GM15510 (cell line): Measurements from ENCODE around the gene IQCE.

ENCODE experiments used
- POLR2A ChIP-seq: IDR thresholded peaks from 3 replicates; pipeline ENCODE4 v1.6.1; 2011; ENCODE audit warnings: borderline replicate concordance; ENCODE audit not compliant: insufficient read length; ENCODE audit errors: extremely low read depth

IQCE gene

DNA sequence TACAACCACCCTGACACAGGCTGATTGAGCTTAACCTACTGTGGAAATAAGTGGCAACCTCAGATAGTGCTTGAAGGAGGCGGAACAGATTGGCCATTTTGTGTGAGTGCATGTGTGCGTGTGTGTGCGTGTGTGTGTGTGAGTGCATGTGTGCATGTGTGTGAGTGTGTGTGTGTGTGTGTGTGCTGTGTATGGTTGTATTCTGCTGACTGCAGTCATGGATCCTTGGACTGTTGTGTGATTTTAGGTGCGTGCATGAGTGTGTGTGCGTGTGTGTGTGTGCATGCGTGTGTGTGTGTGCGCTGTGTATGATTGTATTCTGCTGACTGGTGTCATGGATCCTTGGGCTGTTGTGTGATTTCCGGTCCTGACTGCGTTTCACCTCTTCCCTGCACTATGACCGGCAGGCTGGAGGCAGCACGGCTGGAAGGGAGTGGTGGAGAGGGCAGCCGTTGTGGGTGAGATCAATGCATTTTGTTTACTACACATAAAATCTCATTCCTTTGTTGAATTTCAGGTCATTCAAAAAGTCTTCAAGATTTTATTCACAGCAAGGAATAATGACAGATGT, 6.3 kb downstream of the IQCE start:
- TF ChIP-seq POLR2A, result no peak

DNA sequence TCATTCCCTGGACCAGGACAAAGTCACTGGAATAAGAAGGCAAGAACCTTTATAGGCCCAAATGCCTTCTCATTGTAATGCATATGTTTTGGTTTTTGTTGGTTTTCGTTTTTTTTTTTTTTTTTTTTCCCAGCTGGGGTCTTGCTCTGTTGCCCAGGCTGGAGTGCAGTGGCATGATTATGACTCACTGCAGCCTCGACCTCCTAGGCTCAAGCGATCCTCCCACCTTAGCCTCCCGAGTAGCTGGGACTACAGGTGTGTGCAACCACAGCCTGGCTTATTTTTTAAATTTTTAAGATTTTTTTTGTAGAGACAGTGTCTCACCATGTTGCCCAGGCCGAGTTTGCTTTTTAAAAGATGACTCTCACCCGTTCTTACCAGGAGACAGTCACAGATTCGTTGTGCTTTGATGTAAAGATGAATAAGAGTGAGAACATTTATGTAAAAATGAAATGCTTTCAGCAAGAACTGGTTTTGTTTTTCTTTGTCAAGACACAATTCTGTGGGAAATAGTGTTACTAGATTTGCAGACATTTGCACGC, 7.6 kb downstream of the IQCE start:
- TF ChIP-seq POLR2A, result no peak

- no peak for TF ChIP-seq POLR2A
Observed at GRCh38 chr7:2566890-2567678, 8.3 kb downstream of the IQCE start.

DNA sequence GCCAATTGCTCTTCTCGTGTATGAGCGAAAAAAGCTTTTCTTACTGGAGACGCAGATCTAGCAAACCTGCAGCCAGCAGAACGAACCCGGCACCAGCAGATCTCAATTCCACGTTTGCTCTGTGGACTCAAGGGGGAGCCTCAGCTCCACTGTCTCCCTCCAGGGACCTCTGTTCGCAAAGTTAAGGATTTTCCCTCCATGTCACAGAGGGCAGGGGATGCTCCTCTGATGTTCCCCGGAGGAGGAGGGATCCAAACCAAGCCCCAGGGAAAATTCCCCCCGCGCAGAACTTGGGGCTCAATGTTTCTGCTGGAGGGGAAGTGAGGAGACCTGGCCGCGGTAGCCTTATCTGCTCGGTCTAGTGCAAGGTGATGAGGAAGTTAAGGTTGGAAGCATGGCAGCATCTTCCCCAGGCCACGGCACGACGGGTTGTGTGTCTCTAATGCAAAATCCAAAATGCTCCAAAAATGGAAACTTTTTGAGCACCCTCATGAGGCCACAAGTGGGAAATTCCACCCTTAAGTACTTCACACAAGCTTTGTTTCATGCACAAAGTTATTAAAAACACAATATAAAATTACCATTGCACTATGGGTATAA, 9.0 kb downstream of the IQCE start:
- no peak for TF ChIP-seq POLR2A

DNA sequence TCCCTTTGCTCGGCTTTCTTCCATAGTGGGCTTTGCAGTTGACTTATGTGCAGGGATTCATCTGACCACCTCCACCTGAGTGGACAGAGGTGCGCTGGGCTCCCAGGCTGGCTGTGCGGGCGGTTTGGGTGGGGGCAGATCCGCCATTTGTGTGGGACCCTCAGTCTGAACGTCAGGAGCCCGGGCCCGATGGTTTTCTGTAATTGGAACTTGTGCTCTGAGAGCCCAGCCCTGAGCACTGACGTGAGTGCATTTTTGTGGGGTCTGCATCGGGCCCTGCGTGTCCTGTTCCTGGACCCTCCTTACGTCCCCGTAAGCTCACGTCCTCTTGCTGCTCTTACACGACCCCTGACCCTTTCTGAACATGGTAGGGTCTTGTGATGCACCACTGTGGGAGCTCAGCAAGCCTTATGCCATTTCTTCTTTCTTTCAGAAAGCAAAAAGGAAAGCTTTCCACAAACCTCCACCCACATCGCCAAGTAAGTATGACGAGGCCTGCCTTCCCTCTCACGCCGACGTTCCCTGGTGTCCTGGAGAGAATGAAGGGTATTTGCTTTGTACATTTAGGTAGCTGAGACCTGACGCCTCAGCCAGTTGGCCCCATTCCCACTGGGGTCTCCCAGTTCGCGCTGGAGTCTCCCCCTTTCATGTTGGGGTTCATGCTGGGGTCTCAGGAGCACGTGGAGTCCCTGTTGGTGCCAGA, 9.9 kb downstream of the IQCE start:
- TF ChIP-seq POLR2A, result no peak

DNA sequence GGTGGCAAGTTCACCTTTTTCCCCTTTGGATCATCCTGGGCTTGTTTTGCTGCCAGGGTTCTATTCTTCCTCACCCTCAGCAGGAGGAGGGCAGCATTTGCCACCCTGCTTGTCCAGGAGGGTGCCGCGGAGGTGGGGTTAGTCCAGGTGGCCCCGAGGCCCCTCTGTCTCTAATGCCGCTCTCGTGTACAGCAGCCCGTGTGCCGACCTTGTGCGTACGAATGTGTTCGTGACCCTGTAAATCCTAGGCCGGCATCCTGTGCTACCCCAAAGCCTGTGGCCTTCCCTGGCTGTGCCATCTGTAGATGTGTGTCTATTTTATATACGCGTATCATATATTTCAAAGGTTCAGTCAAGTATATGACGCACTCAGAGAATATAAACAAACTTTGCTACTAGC, 10.6 kb downstream of the IQCE start:
- TF ChIP-seq POLR2A, result no peak

- no peak for TF ChIP-seq POLR2A
Observed at GRCh38 chr7:2570021-2570420, 11.2 kb downstream of the IQCE start.

DNA sequence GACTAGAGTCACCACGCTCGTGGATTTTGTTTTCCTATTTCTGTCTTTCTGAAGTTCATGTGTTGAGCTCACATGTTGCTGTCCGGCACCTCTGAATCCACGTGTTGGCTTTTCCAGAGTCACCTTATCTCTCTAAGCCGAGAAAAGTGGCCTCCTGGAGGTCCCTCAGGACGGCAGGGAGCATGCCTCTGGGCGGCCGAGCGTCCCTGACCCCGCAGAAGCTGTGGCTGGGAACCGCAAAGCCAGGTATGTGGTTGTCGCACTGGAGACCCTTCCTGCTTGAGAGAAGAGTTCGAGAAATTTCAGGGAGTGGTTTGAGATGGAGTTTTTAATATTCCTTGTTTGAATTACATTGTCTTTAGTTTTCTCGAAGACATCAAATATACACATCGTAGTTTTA, 12.6 kb downstream of the IQCE start:
- TF ChIP-seq POLR2A, result no peak

DNA sequence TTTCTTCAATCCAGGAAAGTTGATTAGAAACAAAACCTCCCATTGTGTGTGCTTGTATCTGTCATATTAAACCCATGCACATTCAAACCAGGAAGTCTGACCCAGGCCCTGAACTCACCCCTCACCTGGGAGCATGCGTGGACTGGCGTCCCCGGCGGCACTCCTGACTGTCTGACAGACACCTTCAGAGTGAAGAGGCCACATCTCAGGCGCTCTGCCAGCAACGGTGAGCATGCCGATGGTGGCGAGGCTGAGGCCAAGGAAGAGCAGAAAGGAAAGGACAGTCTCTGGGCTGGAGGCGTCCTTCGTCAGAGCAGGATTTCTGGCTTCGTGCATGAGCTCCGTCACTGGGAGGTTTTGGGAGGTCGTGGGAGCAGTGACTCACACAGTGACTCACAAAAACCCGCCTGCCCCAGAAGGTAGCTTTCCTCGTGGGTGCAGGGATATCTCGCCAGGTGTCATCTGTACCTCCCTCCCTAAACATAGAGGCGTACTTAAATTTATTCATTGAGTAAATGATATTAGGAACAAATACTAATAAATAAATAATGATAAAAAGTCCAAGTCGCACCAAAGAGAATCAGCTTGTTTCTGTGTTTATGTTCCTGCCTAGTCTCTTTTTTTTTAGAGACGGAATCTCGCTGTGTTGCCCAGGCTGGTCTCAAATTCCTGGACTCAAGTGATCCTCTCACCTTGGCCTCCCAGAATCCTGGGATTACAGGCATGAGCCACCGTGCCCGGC, 13.5 kb downstream of the IQCE start:
- no peak for TF ChIP-seq POLR2A

- TF ChIP-seq POLR2A, result no peak
Observed at GRCh38 chr7:2573761-2574160, 15.0 kb downstream of the IQCE start.

DNA sequence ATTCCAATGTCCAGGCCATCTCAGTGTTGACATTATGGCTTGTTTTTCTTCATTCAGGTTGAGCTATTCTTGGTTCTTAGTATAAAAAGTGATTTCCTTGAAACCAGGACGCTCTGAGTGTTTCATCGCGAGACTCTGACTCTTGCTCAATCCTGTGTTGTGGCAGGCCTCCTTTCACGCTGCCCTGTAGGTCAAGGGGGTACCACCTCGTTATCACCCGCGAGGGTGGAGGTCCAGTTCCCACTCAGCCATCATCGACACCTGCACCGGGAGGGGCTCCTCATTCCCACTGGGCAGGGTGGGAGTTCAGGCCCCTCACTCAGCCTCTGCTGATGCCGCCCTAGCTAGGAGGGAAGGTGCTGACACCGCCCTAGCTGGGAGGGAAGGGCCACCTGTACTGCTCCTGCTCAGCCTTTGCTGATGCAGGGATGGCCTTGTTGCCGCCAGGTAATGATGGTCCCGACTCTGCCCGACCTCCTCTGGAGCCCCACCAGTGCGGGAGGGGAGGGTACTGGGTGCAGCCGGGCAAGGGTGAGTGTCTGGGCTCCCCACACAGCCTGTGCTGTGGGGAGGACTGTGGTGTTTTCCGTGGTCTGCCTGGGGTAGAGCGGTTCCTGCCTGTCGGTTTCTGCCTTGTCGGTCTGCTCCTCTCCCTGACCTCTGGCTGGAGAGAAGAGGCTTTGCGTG, 16.4 kb downstream of the IQCE start:
- TF ChIP-seq POLR2A, result no peak

DNA sequence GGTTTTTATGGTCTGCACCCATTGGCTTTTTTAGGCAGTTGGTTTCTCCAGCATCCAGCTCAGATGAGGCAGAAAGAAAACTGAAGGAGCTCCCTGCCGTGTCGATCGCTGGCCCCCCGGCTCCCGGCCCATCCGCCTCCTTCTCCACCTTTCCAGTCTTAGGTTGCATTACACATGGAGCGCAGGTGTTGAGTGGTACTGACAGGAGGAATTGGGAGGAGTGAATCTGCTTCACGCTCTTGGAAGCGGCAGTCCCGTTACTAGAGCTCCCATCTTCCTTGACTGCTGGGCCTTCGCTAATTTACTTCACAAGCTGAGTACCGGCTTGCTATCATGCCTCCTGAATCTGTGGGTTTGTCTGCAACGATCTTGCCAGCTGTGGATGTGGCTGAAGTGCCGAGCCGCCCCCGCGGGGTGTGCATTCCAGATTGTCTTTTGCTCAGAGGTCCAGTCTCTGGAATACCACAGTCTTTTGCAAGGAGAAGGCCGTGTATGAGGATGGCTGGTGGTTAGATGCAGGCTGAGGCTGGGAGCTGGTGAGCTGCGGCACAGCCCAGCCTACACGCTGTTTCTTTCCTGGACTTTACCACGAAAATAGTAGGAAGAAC, 17.1 kb downstream of the IQCE start:
- TF ChIP-seq POLR2A, result no peak

GRCh38 chr7:2576742-2577491, 18.1 kb downstream of the IQCE start:
- TF ChIP-seq POLR2A, result no peak
